ENCODE measurements around the gene HDAC4.

Gene HDAC4

DNA sequence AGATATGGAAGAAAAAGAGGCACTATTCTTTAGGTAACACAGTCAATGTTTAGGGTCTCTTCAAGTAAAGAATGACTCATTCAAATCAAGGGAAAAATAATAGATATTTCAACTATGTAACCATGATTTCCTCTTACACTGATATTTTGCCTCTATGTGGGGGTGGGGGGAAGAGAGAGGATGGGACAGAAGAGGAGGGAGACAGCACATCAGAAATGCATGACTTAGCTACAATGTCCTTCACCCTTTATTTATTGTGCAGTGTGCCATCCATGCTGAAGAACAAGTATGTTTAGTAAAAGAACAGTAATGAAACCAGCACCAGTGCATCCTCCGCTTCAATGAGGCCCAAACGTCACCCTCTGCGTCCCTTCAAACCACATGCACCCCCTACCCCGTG, 204.8 kb downstream of the HDAC4 start:
- no peaks in the 10 kb centered on the region for H3K9me3 ChIP-seq (replicated peaks; ENCODE audit: insufficient read depth, low read length)
- H3K9me2 ChIP-seq (replicated peaks; ENCODE audit: insufficient read depth, low read length): no peaks in the 10 kb centered on the region
- peaks cover 4% of the 10 kb centered on the region for H3K4me1 ChIP-seq (ENCODE audit: low read length)
- H4K20me1 ChIP-seq (ENCODE audit: insufficient read depth, low read length): no peaks in the 10 kb centered on the region
- H3K79me2 ChIP-seq (ENCODE audit: low read length): peaks cover 15% of the 10 kb centered on the region
- TF ChIP-seq EZH2 (optimal IDR thresholded peaks at IDR 0.05; ENCODE audit: low read depth, low read length) (no peak), EZH2phosphoT487 (IDR thresholded peaks at IDR 0.05; ENCODE audit: low read length) (no peak)
- TF ChIP-seq, protein P1, sequence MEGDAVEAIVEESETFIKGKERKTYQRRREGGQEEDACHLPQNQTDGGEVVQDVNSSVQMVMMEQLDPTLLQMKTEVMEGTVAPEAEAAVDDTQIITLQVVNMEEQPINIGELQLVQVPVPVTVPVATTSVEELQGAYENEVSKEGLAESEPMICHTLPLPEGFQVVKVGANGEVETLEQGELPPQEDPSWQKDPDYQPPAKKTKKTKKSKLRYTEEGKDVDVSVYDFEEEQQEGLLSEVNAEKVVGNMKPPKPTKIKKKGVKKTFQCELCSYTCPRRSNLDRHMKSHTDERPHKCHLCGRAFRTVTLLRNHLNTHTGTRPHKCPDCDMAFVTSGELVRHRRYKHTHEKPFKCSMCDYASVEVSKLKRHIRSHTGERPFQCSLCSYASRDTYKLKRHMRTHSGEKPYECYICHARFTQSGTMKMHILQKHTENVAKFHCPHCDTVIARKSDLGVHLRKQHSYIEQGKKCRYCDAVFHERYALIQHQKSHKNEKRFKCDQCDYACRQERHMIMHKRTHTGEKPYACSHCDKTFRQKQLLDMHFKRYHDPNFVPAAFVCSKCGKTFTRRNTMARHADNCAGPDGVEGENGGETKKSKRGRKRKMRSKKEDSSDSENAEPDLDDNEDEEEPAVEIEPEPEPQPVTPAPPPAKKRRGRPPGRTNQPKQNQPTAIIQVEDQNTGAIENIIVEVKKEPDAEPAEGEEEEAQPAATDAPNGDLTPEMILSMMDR (IDR thresholded peaks at IDR 0.05; ENCODE audit: low read length): no peak
- no peaks in the 10 kb centered on the region for H3K36me3 ChIP-seq (replicated peaks; ENCODE audit: insufficient read depth, low read length)
- no peak overlapping the region for H3K4me3 ChIP-seq (ENCODE audit: low read length)
- no peak for DNase-seq
- no peak overlapping the region for H3K9ac ChIP-seq (ENCODE audit: low read length)
- no peak overlapping the region for H2AFZ ChIP-seq (ENCODE audit: low read length)
- H3K27ac ChIP-seq (ENCODE audit: low read length): no peak overlapping the region
- no peaks in the 10 kb centered on the region for H3F3A ChIP-seq (ENCODE audit: insufficient read depth, low read length)
- H3K27me3 ChIP-seq (replicated peaks; ENCODE audit: insufficient read depth, low read length): no peaks in the 10 kb centered on the region
- H3K4me2 ChIP-seq (ENCODE audit: low read depth, low read length): no peak overlapping the region

DNA sequence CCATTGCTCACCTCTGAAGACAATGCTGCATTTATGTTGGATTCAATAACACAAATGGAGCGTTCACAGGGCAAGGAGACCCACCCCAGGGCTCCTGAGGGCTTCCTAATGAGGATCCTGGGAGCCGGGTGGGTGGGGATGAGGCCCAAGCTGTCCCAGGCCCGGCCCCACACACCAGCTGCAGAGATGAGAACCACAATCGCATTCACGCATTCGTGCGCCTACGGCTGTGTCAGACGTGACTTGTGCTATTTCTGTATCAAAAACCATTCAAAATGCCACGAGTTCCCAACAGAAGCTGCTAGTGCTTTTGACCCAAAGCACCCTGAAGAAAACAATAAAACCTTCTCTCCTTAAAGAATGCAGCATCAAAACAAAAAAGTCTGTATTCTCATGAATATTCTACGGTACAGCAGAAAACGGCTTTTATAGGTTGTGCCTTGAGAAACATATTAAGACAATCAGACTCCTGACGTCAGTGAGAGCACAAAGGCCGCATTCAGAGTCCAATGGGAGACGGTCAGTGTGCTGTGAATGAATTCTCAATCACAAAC, 205.4 kb downstream of the HDAC4 start:
- H3K9me3 ChIP-seq (replicated peaks; ENCODE audit: insufficient read depth, low read length): no peaks in the 10 kb centered on the region
- H3K4me2 ChIP-seq (ENCODE audit: low read depth, low read length): no peak overlapping the region
- no peaks in the 10 kb centered on the region for H3K4me1 ChIP-seq (ENCODE audit: low read length)
- no peaks in the 10 kb centered on the region for H3K9me2 ChIP-seq (replicated peaks; ENCODE audit: insufficient read depth, low read length)
- no peaks in the 10 kb centered on the region for H3K27me3 ChIP-seq (replicated peaks; ENCODE audit: insufficient read depth, low read length)
- no peak overlapping the region for H3K4me3 ChIP-seq (ENCODE audit: low read length)
- no peaks in the 10 kb centered on the region for H3F3A ChIP-seq (ENCODE audit: insufficient read depth, low read length)
- H3K27ac ChIP-seq (ENCODE audit: low read length): no peak overlapping the region
- H4K20me1 ChIP-seq (ENCODE audit: insufficient read depth, low read length): no peaks in the 10 kb centered on the region
- H3K36me3 ChIP-seq (replicated peaks; ENCODE audit: insufficient read depth, low read length): no peaks in the 10 kb centered on the region
- no peak overlapping the region for H2AFZ ChIP-seq (ENCODE audit: low read length)
- no peak for DNase-seq
- H3K79me2 ChIP-seq (ENCODE audit: low read length): peaks cover 9% of the 10 kb centered on the region
- no peak overlapping the region for H3K9ac ChIP-seq (ENCODE audit: low read length)
- TF ChIP-seq, protein P1 (IDR thresholded peaks at IDR 0.05; ENCODE audit: low read length): no peak
- no peak for TF ChIP-seq EZH2 (optimal IDR thresholded peaks at IDR 0.05; ENCODE audit: low read depth, low read length)

- no peak for TF ChIP-seq EZH2 (optimal IDR thresholded peaks at IDR 0.05; ENCODE audit: low read depth, low read length)
- TF ChIP-seq, protein P1 (IDR thresholded peaks at IDR 0.05; ENCODE audit: low read length): no peak
- no peak for TF ChIP-seq EZH2phosphoT487 (IDR thresholded peaks at IDR 0.05; ENCODE audit: low read length)
- Histone ChIP-seq H3K27ac (ENCODE audit: low read length) (no peak overlapping the region), H3K9me3 (replicated peaks; ENCODE audit: insufficient read depth, low read length) (no peaks in the 10 kb centered on the region), H3K4me3 (ENCODE audit: low read length) (no peak overlapping the region), H3K27me3 (replicated peaks; ENCODE audit: insufficient read depth, low read length) (no peaks in the 10 kb centered on the region), H3K9me2 (replicated peaks; ENCODE audit: insufficient read depth, low read length) (no peaks in the 10 kb centered on the region), H3K36me3 (replicated peaks; ENCODE audit: insufficient read depth, low read length) (no peaks in the 10 kb centered on the region), H3K79me2 (ENCODE audit: low read length) (peaks cover 4% of the 10 kb centered on the region), H3K9ac (ENCODE audit: low read length) (no peak overlapping the region), H3K4me1 (ENCODE audit: low read length) (no peaks in the 10 kb centered on the region), H3K4me2 (ENCODE audit: low read depth, low read length) (no peak overlapping the region), H3F3A (ENCODE audit: insufficient read depth, low read length) (no peaks in the 10 kb centered on the region), H4K20me1 (ENCODE audit: insufficient read depth, low read length) (no peaks in the 10 kb centered on the region), H2AFZ (ENCODE audit: low read length) (no peak overlapping the region)
- DNase-seq: no peak
Measured at GRCh38 chr2:239194731-239195317, 206.0 kb downstream of the HDAC4 start.
